OCI-LY7 (cell line): Measurements from ENCODE around the gene DDX39B.
"Not testable (repeated sequence)": the region's sequence is repeated elsewhere in the genome, so short reads cannot be mapped to it uniquely, and the experiment has no call there.

Experiments used
- CTCF ChIP-seq: fragments of 200-600 bp; sonication (generic); conservative IDR thresholded peaks from 2 replicates; pipeline ENCODE4 v1.5.1; 2014; ENCODE audit warnings: mild to moderate bottlenecking, antibody characterized with exemption, low read length, moderate library complexity, mixed read lengths
- EZH2phosphoT487 ChIP-seq: fragments of 200-600 bp; sonication (generic); IDR thresholded peaks from 2 replicates; pipeline ENCODE4 v1.6.1; 2018; ENCODE audit warnings: low read depth, borderline replicate concordance, mild to moderate bottlenecking, mixed run types, antibody characterized with exemption, low read length, moderate library complexity, mixed read lengths

GRCh38 chr6:31493550-31493874 is 48.3 kb downstream of the DDX39B start:
- TF ChIP-seq CTCF, EZH2phosphoT487: not testable (repeated sequence)
